ENCODE results near the gene PLCB4.

The PLCB4 gene

DNA sequence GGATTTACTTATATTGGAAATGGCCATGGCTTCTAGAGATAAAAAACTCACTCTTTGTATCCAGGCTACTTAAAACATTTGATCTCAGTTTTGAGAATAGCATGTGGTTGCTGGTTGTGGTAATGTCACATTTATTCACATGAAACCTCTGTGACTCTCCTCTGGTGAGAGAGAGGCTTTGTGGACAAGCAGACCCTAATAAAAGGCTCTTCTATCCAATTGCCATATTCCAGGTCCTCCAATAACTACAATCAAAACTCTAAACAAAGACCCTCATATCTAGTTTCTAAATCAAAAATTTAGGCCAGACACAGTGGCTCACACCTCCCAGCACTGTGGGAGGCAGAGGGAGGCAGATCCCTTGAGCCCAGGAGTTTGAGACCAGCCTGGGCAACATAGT lies 269.2 kb downstream of the PLCB4 start:
- Histone ChIP-seq H3K4me3 (replicated peaks; ENCODE audit: insufficient read depth, low read length) (no peak overlapping the region), H3K27ac (replicated peaks) (no peak overlapping the region), H3K27me3 (ENCODE audit: insufficient read depth, poor library complexity, severe bottlenecking) (no peaks in the 10 kb centered on the region)
- no peak for DNase-seq (ENCODE audit: low read depth in 1 of 2, low spot score in 1 of 2)
- no peak for TF ChIP-seq GABPA (IDR thresholded peaks at IDR 0.05; ENCODE audit: low read depth)

DNA sequence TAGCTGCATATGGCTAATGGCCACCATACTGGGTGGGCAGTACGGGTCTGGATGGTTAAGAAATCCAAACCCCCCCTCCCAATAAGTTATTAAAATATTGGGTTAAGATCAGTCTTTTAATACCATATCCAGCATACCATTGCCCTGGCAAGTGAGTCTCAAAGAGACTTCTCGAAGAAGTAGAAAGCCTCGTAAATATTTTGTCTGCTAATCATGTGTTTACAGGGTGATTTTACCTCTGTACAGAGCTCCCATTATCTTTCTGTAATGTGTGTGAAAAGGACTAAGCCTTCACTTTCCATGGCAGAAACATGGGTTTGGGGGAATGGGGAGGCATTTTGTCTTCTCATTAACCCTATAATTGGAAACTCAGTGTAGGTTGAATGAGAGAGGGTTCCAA lies 270.8 kb downstream of the PLCB4 start:
- no peak for DNase-seq (ENCODE audit: low read depth in 1 of 2, low spot score in 1 of 2)

DNA sequence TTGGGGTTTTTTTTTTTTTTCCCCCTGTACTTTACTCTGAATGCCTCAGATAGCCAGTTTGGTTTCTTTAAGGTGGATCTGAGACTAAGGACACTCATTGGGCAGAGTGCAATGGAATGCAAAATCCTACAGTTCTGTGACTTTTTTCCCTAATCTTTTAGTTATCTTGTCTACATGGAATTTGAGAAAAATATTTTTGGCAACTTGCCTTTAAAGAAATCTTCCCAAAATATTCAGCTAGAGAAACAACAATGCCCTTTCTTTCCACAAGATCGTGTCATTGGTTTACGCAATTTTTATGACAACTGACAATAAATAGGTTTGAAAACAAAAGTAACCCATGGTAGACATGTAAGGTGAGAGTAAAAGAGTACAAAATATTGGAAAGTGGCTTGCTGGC lies 273.8 kb downstream of the PLCB4 start:
- Histone ChIP-seq H3K27ac (replicated peaks) (no peak overlapping the region), H3K27me3 (ENCODE audit: insufficient read depth, poor library complexity, severe bottlenecking) (no peaks in the 10 kb centered on the region), H3K4me3 (replicated peaks; ENCODE audit: insufficient read depth, low read length) (no peak overlapping the region)
- TF ChIP-seq POLR2AphosphoS5 (IDR thresholded peaks at IDR 0.05; ENCODE audit: low read depth): no peak
- no peak for TF ChIP-seq GABPA (IDR thresholded peaks at IDR 0.05; ENCODE audit: low read depth)
- TF ChIP-seq, protein P1, sequence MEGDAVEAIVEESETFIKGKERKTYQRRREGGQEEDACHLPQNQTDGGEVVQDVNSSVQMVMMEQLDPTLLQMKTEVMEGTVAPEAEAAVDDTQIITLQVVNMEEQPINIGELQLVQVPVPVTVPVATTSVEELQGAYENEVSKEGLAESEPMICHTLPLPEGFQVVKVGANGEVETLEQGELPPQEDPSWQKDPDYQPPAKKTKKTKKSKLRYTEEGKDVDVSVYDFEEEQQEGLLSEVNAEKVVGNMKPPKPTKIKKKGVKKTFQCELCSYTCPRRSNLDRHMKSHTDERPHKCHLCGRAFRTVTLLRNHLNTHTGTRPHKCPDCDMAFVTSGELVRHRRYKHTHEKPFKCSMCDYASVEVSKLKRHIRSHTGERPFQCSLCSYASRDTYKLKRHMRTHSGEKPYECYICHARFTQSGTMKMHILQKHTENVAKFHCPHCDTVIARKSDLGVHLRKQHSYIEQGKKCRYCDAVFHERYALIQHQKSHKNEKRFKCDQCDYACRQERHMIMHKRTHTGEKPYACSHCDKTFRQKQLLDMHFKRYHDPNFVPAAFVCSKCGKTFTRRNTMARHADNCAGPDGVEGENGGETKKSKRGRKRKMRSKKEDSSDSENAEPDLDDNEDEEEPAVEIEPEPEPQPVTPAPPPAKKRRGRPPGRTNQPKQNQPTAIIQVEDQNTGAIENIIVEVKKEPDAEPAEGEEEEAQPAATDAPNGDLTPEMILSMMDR (IDR thresholded peaks at IDR 0.05; ENCODE audit: insufficient read depth, low read length): no peak
- TF ChIP-seq SPI1 (IDR thresholded peaks at IDR 0.05; ENCODE audit: borderline replicate concordance, low read depth): no peak
- TF ChIP-seq, protein P2, sequence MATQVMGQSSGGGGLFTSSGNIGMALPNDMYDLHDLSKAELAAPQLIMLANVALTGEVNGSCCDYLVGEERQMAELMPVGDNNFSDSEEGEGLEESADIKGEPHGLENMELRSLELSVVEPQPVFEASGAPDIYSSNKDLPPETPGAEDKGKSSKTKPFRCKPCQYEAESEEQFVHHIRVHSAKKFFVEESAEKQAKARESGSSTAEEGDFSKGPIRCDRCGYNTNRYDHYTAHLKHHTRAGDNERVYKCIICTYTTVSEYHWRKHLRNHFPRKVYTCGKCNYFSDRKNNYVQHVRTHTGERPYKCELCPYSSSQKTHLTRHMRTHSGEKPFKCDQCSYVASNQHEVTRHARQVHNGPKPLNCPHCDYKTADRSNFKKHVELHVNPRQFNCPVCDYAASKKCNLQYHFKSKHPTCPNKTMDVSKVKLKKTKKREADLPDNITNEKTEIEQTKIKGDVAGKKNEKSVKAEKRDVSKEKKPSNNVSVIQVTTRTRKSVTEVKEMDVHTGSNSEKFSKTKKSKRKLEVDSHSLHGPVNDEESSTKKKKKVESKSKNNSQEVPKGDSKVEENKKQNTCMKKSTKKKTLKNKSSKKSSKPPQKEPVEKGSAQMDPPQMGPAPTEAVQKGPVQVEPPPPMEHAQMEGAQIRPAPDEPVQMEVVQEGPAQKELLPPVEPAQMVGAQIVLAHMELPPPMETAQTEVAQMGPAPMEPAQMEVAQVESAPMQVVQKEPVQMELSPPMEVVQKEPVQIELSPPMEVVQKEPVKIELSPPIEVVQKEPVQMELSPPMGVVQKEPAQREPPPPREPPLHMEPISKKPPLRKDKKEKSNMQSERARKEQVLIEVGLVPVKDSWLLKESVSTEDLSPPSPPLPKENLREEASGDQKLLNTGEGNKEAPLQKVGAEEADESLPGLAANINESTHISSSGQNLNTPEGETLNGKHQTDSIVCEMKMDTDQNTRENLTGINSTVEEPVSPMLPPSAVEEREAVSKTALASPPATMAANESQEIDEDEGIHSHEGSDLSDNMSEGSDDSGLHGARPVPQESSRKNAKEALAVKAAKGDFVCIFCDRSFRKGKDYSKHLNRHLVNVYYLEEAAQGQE (IDR thresholded peaks at IDR 0.05; ENCODE audit: insufficient replicate concordance, low read depth): no peak
- DNase-seq (ENCODE audit: low read depth in 1 of 2, low spot score in 1 of 2): no peak

More for the DNA sequence above, 270.8 kb downstream of the PLCB4 start:
- Histone ChIP-seq H3K4me3 (replicated peaks; ENCODE audit: insufficient read depth, low read length) (no peak overlapping the region), H3K27ac (replicated peaks) (no peak overlapping the region), H3K27me3 (ENCODE audit: insufficient read depth, poor library complexity, severe bottlenecking) (no peaks in the 10 kb centered on the region)
- TF ChIP-seq, protein P1 (IDR thresholded peaks at IDR 0.05; ENCODE audit: insufficient read depth, low read length): no peak
- TF ChIP-seq SPI1 (IDR thresholded peaks at IDR 0.05; ENCODE audit: borderline replicate concordance, low read depth) (no peak), GABPA (IDR thresholded peaks at IDR 0.05; ENCODE audit: low read depth) (no peak), POLR2AphosphoS5 (IDR thresholded peaks at IDR 0.05; ENCODE audit: low read depth) (no peak)
- TF ChIP-seq, protein P2 (IDR thresholded peaks at IDR 0.05; ENCODE audit: insufficient replicate concordance, low read depth): no peak

DNA sequence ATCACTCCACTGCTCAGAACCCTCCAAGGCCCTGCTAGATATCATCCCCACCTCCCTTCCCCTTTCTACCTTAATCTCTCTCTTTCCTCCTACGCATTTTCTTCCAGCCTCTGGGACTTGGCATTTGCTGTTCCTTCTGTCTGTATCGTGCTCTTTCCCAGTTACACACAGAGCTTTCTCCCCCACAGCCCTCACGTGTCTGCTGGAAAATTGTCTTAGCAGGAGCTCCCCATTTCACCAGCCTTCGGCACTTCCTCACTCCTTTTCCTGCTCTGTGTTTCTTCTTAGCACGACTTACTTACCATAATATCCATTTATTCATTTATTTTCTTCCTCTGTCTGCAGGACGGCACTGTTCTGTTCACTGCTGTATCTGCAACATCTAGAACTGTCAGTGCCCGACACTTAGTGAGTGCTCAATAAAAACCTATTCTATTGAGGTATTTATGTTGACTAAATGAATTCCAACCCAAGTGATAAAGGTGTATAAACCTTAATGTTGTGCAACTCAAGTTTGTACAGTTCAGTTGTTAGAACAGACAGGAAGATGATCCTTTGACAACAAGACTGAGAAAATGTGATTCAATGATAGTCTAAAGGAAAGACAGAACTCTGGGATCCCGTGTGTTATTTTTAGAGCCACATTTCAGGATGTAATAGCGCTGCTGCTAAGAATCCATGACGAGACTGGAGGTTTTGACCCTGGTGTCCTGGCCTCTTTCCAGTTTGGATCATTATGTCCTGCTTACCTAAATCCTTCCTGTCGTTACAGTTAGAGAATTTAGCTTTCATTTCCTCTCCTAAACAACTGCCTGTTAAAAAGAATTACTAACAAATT lies 275.4 kb downstream of the PLCB4 start:
- H3K4me3 ChIP-seq (replicated peaks; ENCODE audit: insufficient read depth, low read length): no peak overlapping the region
- TF ChIP-seq SPI1 (IDR thresholded peaks at IDR 0.05; ENCODE audit: borderline replicate concordance, low read depth): no peak
- TF ChIP-seq POLR2AphosphoS5 (IDR thresholded peaks at IDR 0.05; ENCODE audit: low read depth): no peak
- TF ChIP-seq GABPA (IDR thresholded peaks at IDR 0.05; ENCODE audit: low read depth): no peak
- TF ChIP-seq, protein P1 (IDR thresholded peaks at IDR 0.05; ENCODE audit: insufficient read depth, low read length): no peak
- TF ChIP-seq, protein P2 (IDR thresholded peaks at IDR 0.05; ENCODE audit: insufficient replicate concordance, low read depth): no peak
- no peak overlapping the region for H3K27ac ChIP-seq (replicated peaks)
- DNase-seq (ENCODE audit: low read depth in 1 of 2, low spot score in 1 of 2): no peak
- no peaks in the 10 kb centered on the region for H3K27me3 ChIP-seq (ENCODE audit: insufficient read depth, poor library complexity, severe bottlenecking)
